ENCODE measurements around the gene ELAVL3. TPM values are rescaled to one million over a fixed set of nuclear protein-coding genes. Genes with fewer than 3 reads are reported as not detected.

Gene ELAVL3
- total RNA-seq, 1 experiment from 2014 or later = not detected

DNA sequence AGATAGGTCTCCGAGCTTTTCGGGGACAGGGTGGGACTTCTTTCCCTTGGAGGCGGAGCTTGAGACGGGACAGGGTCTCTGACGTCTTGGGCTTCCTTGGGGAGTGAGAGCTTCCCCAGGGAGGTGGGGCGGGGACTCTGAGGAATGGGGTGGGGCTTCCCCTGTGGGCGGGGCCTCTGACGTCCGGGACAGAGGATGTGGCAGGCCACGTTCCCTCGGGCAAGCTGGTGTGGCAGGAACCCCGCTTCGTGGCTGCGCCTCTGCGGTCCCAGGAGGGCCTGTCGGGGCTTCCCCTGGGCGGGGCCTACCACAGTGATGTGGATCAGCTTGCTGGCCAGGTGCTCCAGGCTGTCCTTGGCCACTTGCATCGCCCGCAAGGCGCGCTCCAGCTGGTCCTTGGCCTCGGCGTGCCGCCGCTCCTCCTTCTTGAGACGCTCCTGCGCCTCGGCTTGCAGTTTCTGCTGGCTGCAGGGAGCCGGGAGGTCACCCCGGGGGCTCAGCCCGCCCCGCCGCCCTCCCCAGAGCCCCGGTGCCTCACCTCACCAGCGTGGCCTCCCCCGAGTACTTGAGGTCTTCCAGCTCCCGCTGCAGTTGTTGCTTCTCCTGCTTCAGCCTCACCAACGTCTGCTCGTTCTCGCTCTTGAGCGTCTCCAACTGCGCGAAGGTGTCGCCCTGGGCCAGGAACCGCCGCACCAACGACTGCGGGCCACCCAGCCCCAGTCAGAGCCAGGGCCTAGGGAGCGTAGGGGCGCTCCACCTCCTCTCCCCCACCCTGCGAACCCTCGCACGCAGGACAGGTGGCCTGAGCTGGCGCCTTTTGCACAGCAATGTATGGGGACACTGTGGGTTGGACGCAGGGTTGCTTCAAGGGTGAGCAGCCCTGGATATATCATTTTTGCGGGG is 58.4 kb downstream of the ELAVL3 start:
- peaks cover 11% of the 10 kb centered on the region for H3K27me3 Mint-ChIP-seq (ENCODE audit: insufficient read depth, unreplicated experiment)
- intact Hi-C loops (cut with micrococcal nuclease) = no loop called here
- no peak overlapping the region for H3K4me3 Mint-ChIP-seq (ENCODE audit: unreplicated experiment)
- peak; percentile 45 for DNase-seq (ENCODE audit: unreplicated experiment)
- no peak overlapping the region for H3K27ac Mint-ChIP-seq (ENCODE audit: low read depth, unreplicated experiment)
- ChIA-PET CTCF (interaction anchor here (0.7 to 1.0 kb wide), 3 partner anchors 15 to 41 kb away, joined by 3 to 5 read pairs (median 4); no protein-coding TSS in a partner anchor), POLR2A (interaction anchor here (1.2 to 1.6 kb wide), 2 partner anchors 12 to 48 kb away, joined by 3 to 5 read pairs; partner anchors contain the start of genes ODAD3 and SWSAP1)
- TF ChIP-seq, protein P1, sequence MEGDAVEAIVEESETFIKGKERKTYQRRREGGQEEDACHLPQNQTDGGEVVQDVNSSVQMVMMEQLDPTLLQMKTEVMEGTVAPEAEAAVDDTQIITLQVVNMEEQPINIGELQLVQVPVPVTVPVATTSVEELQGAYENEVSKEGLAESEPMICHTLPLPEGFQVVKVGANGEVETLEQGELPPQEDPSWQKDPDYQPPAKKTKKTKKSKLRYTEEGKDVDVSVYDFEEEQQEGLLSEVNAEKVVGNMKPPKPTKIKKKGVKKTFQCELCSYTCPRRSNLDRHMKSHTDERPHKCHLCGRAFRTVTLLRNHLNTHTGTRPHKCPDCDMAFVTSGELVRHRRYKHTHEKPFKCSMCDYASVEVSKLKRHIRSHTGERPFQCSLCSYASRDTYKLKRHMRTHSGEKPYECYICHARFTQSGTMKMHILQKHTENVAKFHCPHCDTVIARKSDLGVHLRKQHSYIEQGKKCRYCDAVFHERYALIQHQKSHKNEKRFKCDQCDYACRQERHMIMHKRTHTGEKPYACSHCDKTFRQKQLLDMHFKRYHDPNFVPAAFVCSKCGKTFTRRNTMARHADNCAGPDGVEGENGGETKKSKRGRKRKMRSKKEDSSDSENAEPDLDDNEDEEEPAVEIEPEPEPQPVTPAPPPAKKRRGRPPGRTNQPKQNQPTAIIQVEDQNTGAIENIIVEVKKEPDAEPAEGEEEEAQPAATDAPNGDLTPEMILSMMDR (IDR thresholded peaks at IDR 0.05; ENCODE audit: unreplicated experiment) = no peak
- no peaks in the 10 kb centered on the region for H3K4me1 Mint-ChIP-seq (ENCODE audit: insufficient read depth, unreplicated experiment)
- no peaks in the 10 kb centered on the region for H3K36me3 Mint-ChIP-seq (ENCODE audit: insufficient read depth, unreplicated experiment)
- no TSS peak for BruUV-seq (replicated peaks)
- no peaks in the 10 kb centered on the region for H3K9me3 Mint-ChIP-seq (ENCODE audit: unreplicated experiment)

DNA sequence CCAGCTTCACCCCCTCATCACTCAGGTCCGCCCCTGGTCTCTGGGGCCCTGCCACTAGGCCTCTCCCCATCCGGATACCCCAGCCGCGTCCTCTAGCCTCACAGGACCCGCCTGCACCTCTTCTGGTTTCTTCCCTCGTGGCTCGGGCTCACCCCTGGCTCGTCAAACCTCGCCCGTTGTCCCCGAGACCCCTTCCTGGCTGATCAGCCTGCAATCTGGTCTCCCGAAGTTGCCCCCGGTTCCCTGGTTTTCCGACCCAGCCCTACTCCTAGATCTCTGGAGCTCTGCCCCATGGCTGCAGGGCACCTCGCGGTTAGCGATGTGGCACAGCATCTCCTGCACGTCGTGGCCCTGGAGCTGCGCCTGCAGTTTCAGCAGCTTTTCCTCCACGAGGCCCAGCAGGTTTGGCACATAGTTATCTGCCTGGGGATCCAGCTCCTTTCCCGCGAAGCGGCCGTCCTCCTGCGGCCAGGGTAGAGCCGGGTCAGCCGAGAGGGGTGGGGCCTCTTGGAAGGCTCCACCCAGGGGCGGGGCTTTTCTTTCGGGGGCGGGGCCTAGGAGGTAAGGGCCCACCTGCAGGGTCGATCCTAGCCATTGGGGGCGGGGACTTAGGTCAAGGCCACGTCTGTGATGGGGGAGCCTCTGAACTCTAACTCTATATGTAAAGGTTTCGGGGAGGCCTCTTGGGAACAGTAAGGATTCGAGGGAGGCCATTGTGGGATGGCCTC is 59.3 kb downstream of the ELAVL3 start:
- H3K27ac Mint-ChIP-seq (ENCODE audit: low read depth, unreplicated experiment) = no peak overlapping the region
- no TSS peak for BruUV-seq (replicated peaks)
- ChIA-PET CTCF (no interaction called here), POLR2A (interaction anchor here (1.2 kb wide), 1 partner anchor 13 kb away, joined by 3 read pairs; the partner anchor contains the start of gene ODAD3)
- no peaks in the 10 kb centered on the region for H3K4me1 Mint-ChIP-seq (ENCODE audit: insufficient read depth, unreplicated experiment)
- no peaks in the 10 kb centered on the region for H3K36me3 Mint-ChIP-seq (ENCODE audit: insufficient read depth, unreplicated experiment)
- intact Hi-C loops (cut with micrococcal nuclease) = no loop called here
- DNase-seq (ENCODE audit: unreplicated experiment) = no peak
- H3K9me3 Mint-ChIP-seq (ENCODE audit: unreplicated experiment) = no peaks in the 10 kb centered on the region
- H3K27me3 Mint-ChIP-seq (ENCODE audit: insufficient read depth, unreplicated experiment) = peaks cover 11% of the 10 kb centered on the region
- no peak overlapping the region for H3K4me3 Mint-ChIP-seq (ENCODE audit: unreplicated experiment)
- TF ChIP-seq, protein P1 (IDR thresholded peaks at IDR 0.05; ENCODE audit: unreplicated experiment) = no peak

DNA sequence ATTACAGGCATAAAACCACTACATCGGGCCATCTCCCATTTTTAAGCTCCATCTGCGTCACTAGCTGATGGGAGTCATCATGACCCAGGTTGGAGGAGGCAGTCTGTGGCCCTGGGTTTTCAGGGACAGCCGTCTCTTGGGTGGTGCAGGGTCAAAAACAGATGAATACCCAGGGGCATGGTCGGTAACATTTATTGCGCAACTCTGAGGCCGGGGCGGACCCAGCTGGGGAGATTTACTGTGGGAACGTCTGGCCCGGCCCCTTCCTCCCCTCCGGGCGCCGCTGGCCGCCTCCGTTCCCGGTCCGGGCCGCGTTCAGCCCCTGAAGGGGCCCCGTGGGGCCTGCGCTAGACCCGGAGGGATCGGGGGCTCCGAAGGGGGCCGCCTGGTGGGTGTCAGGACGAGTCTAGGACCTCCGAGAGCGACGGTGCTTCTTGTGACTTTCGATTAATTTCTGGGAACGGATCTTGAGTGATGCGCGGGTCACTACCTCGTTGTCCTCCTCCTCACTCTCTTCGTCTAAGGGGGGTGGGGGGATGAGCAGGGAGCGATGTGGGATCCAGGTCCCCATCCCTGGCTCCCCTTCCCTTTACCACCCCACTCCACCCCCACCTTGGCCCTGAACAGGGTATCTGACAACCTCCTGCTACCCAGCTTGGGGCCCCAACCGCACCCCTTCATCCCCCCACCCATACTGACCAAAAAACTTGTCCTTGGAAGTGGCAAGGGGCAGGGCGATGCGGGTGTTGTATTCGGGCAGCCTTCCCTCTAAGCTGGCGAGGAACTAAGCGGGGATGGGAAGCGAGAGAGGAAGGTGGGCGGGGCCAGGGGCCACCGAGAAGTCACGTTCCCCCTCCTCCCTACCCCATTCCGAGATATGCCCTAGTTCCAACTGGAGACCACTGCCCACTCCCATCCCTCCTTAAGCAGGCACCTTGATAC is 60.1 kb downstream of the ELAVL3 start:
- TF ChIP-seq, protein P1 (IDR thresholded peaks at IDR 0.05; ENCODE audit: unreplicated experiment) = no peak
- Mint-ChIP-seq H3K36me3 (ENCODE audit: insufficient read depth, unreplicated experiment) (no peaks in the 10 kb centered on the region), H3K27me3 (ENCODE audit: insufficient read depth, unreplicated experiment) (peaks cover 11% of the 10 kb centered on the region), H3K4me1 (ENCODE audit: insufficient read depth, unreplicated experiment) (no peaks in the 10 kb centered on the region), H3K4me3 (ENCODE audit: unreplicated experiment) (no peak overlapping the region), H3K27ac (ENCODE audit: low read depth, unreplicated experiment) (no peak overlapping the region), H3K9me3 (ENCODE audit: unreplicated experiment) (no peaks in the 10 kb centered on the region)
- no peak for DNase-seq (ENCODE audit: unreplicated experiment)
- POLR2A ChIA-PET = interaction anchor here (1.1 kb wide), 1 partner anchor 14 kb away, joined by 4 read pairs; the partner anchor contains the start of genes ODAD3 and PRKCSH
- intact Hi-C loops (cut with micrococcal nuclease) = no loop called here
- no TSS peak for BruUV-seq (replicated peaks)
- CTCF ChIA-PET = interaction anchor here (0.7 kb wide), 1 partner anchor 184 kb away, joined by 3 read pairs; no protein-coding TSS in a partner anchor

Data from MCF 10A (cell line).